ENCODE data around the gene RBM28.

RBM28 gene

DNA sequence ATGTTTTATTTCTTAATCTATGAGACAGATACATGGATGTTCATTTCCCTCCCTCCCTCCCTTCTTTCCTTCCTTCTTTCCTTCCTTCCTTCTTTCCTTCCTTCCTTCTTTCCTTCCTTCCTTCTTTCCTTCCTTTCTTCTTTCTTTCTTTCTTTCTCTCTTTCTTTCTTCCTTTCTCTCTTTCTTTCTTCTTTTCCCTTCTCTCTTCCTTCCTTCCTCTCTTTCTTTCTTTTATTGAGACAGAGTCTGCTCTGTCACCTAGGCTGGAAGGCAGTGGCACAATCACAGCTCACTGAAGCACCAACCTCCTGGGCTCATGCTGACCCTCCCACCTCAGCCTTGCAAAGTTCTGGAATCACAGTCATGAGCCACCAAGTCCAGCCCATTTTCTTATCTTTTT lies 23.3 kb upstream of the RBM28 start:
- no peak for DNase-seq

DNA sequence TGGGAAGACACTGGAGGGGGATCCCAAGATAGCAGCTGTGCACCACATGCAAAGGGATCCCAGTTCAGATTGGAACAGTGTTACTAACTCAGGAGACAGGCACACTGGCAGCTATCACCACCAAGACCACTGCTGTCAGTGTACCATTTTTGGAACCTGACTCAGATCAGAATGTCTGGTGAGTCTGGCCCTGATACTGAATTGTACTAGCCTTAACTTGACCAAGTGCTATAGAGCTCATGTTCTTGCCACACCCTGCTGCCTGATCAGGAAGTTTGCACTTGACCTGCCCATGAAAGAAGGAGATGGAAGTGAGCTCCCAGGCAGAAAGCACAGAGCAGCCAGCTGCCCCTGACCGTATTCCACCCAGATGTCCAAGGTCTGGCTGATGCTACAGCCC lies 22.6 kb upstream of the RBM28 start:
- no peak for DNase-seq

DNA sequence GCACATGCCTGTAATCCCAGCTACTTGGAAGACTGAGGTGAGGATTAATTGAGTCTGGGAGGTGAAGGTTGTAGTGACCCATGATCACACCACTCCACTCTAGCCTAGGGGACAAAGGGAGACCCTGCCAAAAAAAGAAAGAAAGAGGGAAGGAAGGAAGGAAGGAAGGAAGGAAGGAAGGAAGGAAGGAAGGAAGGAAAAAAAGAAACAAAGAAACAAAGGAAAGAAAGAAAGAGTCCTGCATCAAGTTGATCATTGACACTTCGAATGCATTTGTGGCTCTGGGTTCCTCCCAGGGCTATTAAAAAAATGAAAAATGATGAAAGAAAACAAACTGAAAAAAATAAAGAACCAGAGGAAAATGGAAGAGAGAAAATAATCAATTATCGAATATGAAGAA lies 21.7 kb upstream of the RBM28 start:
- no peak for DNase-seq

DNA sequence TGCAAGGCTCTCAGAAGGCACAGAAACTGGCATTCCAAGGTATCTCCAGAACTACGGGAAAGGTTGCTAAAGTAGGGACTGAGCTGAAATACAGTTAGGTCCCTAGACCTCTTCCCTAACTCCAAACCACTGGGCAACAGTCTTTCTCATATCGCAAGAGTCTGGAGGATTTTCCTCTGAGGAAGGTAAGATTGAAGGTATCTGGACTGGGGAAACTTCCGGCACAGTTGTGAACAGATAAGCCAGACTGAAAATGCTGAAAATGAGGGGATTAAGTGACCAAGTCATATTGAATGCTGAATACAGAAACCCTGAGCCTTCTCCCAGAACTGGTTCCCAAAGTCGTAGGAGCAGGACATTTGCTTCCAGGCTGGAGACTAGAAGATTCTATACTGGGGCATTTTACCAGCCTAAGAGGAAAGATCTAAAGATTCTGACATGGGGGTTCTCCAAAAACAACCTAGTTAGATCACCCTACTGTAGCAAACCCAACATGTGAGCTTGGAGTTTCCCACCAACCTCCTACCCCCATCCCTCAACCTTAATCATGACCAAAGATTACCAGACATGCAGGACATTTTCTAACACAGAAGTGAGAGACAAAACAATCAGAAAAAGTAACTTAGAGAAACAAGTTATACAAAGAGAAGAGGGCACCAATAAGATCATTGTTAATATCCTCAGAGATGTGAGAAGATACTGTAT lies 20.6 kb upstream of the RBM28 start:
- no peak for DNase-seq

DNA sequence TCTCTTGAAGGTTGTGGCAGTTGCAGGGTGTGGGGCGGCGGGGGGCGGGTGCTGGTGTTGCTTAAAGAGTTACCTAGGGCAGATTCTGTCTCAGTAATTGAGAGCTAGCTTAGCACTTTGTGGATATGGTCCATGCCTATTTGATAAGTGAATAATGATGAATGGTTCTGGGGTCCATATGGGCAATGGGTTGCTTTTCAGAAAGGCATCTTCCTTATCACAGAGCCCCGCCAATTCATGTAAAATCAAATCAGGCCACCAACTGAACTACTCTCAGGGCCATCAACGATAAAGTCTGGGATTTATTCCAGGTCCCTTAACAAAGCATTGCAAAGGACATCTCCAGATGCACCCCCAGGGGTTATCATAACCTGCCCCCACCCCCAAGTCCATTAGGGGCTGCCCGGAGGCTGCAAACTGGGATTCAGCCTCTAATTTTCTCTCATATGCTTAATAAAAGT lies 19.6 kb upstream of the RBM28 start:
- DNase-seq: no peak

DNA sequence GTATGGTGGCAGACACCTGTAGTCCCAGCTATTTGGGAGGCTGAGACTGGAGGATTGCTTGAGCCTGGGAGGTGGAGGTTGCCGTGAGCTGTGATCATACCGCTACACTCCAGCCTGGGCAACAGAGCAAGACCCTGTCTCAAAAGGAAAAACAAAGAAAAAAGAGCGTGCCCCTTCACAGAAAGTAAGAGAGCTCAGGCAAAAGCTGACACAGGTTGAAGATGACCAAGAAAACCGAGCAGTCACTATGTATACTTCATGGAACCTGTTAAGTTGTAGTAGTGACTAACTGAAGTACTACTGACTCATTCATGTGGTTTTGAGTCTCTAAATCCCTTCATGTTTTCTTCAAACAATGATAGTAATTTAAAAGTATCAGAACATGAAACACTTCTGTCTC lies 19.0 kb upstream of the RBM28 start:
- no peak for DNase-seq

DNA sequence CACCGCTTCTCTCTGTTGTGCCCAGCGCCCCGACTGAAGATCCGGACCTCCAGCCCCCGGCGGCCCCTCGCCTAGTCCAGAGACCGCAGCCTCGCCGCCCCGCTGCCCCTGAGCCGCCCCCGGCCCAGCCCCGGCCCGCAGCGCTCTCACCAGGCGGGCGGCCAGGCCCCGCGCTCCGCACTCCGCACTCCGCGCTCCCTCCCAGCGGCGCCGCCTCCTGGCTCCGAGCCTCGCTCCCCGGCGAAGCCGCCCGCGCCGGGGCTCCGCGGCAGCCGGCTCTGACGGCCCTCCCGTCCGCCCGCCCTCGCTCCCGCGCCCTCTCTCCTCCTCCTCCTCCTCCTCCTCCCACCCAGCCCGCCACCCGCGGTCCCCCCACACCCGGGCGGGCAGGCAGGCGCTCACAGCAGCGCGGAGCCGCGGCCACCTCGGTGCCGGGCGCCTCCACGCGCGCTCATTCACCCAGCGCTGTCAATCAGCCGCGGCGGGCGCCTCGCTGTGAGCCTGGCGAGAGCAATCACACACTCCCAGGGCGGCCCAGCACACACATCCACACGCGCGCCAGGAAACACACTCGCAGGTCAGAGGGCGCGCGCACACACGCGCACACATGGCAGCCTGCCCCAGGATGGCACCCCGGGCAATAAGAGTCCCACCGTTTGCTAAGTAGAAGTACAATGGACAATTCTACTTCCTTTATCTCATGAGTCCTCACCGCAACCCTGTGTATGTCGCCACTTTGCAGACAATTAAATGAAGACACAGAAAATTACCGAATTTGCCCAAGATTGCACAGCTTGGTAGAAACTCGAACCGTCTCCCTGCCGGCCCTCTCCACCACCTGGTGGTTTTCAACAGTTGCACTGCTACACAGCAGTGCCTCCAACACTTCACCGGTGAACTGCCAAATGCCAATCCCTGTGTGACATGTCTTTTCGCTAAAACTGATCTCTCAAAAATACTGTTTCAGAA lies 18.0 kb upstream of the RBM28 start, which contains the start of gene PRRT4:
TSS of gene PRRT4 (minus strand) at position 280 of the 969 bp plus-strand sequence.
- DNase-seq: peak; percentile 34

GRCh38 chr7:128360359-128360678 lies 16.6 kb upstream of the RBM28 start:
- no peak for DNase-seq

- no peak for DNase-seq
Observed at GRCh38 chr7:128359939-128360338, 16.2 kb upstream of the RBM28 start.

GRCh38 chr7:128359336-128359735 lies 15.6 kb upstream of the RBM28 start:
- no peak for DNase-seq

- no peak for DNase-seq
Observed at GRCh38 chr7:128358233-128358632, 14.5 kb upstream of the RBM28 start.

DNA sequence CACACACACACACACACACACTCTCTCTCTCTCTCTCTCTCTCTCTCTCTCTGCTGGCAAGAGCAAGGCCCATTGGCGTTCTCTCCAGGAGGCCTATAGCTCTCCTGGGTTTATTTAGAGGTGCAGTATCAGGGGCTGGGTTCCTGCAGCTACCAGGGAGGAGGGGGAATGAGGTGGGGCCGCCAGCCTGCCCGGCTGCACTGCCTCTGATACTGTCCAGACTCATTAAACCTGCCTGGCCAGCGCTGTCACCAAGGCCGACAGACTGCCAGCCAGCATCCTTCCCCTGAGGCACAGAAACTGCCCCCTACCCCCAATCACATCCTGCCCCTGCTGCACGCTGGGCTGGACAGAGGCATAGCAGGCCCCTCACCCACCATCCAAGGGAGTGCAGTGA lies 13.5 kb upstream of the RBM28 start:
- no peak for DNase-seq

DNA sequence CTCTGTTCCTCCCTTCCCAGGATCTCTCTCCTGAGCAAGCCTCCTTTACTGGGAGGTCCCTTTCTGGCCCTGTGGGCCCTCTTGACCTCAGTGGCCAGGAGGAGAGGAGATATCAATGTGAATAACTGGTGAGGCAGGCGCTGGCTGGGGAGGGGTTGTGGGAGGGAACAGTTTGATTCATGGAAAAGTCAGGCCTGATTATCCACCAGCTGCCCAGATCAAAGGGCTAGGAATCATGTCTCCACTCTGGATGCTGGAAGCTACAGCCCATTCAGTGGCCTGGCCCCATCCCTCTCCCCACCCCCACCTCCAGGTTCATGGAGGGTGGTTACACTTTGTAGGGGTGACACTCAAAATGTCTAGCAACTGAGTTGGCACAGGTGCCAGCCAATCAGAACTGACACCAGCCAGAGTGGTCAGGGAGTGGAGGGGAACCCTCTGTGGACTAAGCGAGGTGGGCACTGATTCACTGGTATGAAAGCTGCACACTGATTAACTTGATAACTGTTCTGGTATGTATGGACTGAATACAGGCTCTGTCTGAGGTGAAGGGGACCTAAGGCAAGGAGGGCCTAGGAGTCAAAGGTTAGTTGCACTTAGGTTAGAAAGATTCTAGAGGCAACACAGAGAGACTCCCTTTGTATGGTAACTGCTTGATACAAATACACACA lies 13.0 kb upstream of the RBM28 start:
- DNase-seq: no peak

DNA sequence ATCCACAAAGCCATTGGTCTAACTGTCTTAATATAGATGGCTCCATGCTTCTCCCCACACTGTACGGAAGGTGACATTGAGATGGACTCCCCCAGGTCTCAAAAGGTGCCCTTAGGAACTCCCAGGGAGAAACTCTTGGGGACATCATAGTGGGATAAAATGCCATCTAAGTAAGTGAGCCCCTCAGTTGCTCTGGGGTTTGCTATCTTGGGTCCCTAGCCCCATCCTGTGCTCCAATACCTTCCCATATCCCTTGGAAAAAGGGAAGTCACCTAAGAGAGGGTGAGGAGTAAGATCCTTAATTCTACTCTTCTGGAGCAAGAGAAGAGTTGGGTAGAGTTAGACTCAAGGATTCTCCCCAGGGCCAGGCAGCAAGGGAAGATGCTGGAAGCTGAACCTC lies 9.9 kb upstream of the RBM28 start:
- DNase-seq: no peak

- DNase-seq: no peak
Observed at GRCh38 chr7:128353189-128353588, 9.5 kb upstream of the RBM28 start.

DNA sequence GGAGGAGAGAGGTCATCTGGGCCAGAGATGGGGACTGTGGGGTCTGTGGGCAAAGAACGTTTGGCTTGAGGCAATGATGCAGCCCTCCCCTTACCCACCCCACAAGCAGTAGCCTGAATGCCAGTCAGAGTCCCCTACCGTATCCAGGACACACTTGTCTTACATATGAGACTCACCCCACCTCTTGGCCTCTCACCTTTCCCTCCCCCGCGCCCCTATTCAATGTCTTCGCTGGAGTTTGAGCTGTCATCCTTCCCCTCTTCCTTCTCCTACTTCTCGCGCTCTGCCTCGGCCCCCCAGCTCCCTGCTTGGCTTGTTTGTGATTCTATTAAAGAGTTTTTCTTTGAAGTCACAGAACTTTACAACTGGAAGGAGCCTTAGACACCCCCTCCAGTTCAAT lies 8.9 kb upstream of the RBM28 start:
- DNase-seq: no peak

- DNase-seq: peak; percentile 42
Observed at GRCh38 chr7:128352153-128352537, 8.4 kb upstream of the RBM28 start.

DNA sequence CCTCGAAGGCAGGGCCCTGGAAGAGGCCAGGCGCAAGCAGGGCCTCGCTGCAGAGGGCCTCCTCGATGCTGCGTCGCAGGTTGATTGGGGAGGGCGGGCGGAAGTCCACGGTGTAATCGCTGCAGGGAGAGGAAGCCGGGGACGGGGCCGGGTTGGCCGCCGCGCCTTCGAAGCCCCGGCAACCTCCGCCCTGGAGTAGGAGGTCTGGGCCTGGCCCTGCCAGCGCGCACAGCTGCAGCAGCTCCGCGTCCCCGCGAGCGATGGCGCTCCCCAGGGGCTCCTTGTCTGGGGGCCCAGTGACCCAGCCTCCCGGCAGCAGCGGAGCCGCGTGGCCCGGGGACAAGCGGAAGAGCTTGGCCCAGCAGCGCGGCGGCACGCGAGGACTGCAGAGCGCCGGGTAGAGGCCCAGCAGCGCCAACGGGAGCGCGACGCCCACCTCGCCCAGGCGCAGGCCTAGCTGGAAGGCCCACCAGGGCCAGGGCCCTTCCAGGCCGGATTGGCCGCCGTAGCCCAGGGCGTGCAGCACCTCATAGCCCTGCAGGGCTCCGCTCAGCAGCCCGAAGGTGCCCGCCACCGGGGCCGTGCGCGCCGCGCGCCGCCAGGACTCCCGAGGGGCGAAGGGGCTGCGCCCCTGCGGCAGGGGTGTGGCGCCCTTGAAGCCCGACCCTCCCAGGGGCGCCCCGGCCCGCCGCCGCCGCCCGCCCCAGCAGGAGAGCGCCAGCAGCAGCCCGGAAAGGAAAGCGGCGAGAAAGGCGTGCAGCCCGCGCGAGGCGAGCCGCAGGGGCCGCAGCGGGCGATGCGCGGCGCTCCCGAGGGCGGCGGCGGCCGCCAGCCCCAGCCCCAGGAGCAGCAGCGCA lies 7.8 kb upstream of the RBM28 start:
- DNase-seq: no peak

DNA sequence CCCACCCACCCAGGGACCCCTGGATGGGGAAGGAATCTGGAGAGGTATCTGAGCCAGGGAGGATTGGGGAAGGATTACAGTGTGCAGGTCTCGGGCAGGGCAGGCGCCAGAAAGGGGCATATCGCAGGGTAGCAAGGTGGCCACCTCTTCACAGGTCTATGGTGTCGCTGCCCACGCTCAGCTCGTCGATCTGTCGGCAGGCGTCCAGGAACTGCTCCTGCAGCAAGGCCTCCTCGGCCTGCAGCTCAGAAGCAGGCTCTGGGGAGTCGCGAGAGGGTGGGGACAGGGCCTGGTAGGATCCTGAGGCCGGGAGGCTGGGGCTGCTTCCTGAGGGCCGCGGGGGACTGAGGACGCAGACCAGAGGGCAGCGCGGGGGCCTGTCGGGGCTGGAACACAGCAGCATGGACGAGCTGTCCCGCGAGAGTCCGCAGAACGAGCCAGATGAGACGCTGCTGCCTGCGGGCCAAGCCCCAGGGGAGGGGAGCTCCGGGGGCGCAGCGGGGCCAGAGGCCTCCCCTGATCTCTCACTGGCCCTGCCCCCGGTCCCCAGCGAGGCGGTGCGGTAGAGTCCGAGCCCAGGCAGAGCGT lies 7.1 kb upstream of the RBM28 start:
- DNase-seq: no peak

GRCh38 chr7:128349466-128349825 lies 5.7 kb upstream of the RBM28 start:
- no peak for DNase-seq

GRCh38 chr7:128347647-128348097 lies 4.0 kb upstream of the RBM28 start:
- DNase-seq: peak; percentile 41

DNA sequence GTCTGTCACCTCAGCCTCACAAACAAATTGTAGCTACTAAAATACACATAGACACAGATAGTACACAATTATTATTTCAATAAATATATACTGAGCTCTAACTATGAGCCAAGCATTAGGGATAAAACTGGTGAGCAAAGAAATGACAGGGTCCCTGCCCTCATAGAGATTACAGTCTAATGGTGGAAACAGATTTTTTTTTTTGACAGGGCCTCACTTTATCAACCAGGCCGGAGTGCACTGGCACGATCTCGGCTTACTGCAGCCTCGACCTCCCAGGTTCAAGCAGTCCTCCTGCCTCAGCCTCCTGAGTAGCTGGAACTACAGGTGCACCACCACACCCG lies 695 bp upstream of the RBM28 start:
- no peak for DNase-seq

Measured in NCI-H1092 treated with DMSO at 0.1 percent for 48 hours (cell line).